ENCODE data around the gene ATP8A2.
"Not testable (repeated sequence)": the region's sequence is repeated elsewhere in the genome, so short reads cannot be mapped to it uniquely, and the experiment has no call there.

Gene ATP8A2

GRCh38 chr13:25771202-25771601 is 399.4 kb downstream of the ATP8A2 start:
- TF ChIP-seq CTCF (IDR thresholded peaks at IDR 0.05; ENCODE audit: insufficient read depth, low read length, poor library complexity, severe bottlenecking) = no peak
- no peak overlapping the region for H3K4me3 ChIP-seq (replicated peaks; ENCODE audit: low read depth, low read length)
- no peaks in the 10 kb centered on the region for H3K36me3 ChIP-seq (ENCODE audit: control insufficient read depth, insufficient read depth, low read length)
- DNase-seq (ENCODE audit: extremely low read depth, insufficient read length) = no peak
- no peaks in the 10 kb centered on the region for H3K27me3 ChIP-seq (replicated peaks; ENCODE audit: control insufficient read depth, insufficient read depth, low read length)

GRCh38 chr13:25771641-25772478 is 400.1 kb downstream of the ATP8A2 start:
- TF ChIP-seq CTCF (IDR thresholded peaks at IDR 0.05; ENCODE audit: insufficient read depth, low read length, poor library complexity, severe bottlenecking) = no peak
- no peak overlapping the region for H3K4me3 ChIP-seq (replicated peaks; ENCODE audit: low read depth, low read length)
- H3K27me3 ChIP-seq (replicated peaks; ENCODE audit: control insufficient read depth, insufficient read depth, low read length) = no peaks in the 10 kb centered on the region
- no peaks in the 10 kb centered on the region for H3K36me3 ChIP-seq (ENCODE audit: control insufficient read depth, insufficient read depth, low read length)
- DNase-seq (ENCODE audit: extremely low read depth, insufficient read length) = no peak

- H3K4me3 ChIP-seq (replicated peaks; ENCODE audit: low read depth, low read length); H3K27me3 ChIP-seq (replicated peaks; ENCODE audit: control insufficient read depth, insufficient read depth, low read length); DNase-seq (ENCODE audit: extremely low read depth, insufficient read length); H3K36me3 ChIP-seq (ENCODE audit: control insufficient read depth, insufficient read depth, low read length): not testable (repeated sequence)
These were observed 400.8 kb downstream of the ATP8A2 start for GRCh38 chr13:25772534-25772933.

GRCh38 chr13:25774056-25774455 is 402.3 kb downstream of the ATP8A2 start:
- not testable (repeated sequence) for H3K27me3 ChIP-seq (replicated peaks; ENCODE audit: control insufficient read depth, insufficient read depth, low read length); DNase-seq (ENCODE audit: extremely low read depth, insufficient read length); H3K36me3 ChIP-seq (ENCODE audit: control insufficient read depth, insufficient read depth, low read length); H3K4me3 ChIP-seq (replicated peaks; ENCODE audit: low read depth, low read length)

- Histone ChIP-seq H3K27me3 (replicated peaks; ENCODE audit: control insufficient read depth, insufficient read depth, low read length) (no peaks in the 10 kb centered on the region), H3K4me3 (replicated peaks; ENCODE audit: low read depth, low read length) (no peak overlapping the region), H3K36me3 (ENCODE audit: control insufficient read depth, insufficient read depth, low read length) (no peaks in the 10 kb centered on the region)
- no peak for TF ChIP-seq CTCF (IDR thresholded peaks at IDR 0.05; ENCODE audit: insufficient read depth, low read length, poor library complexity, severe bottlenecking)
- DNase-seq (ENCODE audit: extremely low read depth, insufficient read length) = no peak
These were observed 403.5 kb downstream of the ATP8A2 start for GRCh38 chr13:25775275-25775674.

GRCh38 chr13:25775986-25776385 is 404.2 kb downstream of the ATP8A2 start:
- no peak for TF ChIP-seq CTCF (IDR thresholded peaks at IDR 0.05; ENCODE audit: insufficient read depth, low read length, poor library complexity, severe bottlenecking)
- Histone ChIP-seq H3K27me3 (replicated peaks; ENCODE audit: control insufficient read depth, insufficient read depth, low read length) (no peaks in the 10 kb centered on the region), H3K4me3 (replicated peaks; ENCODE audit: low read depth, low read length) (no peak overlapping the region), H3K36me3 (ENCODE audit: control insufficient read depth, insufficient read depth, low read length) (no peaks in the 10 kb centered on the region)
- no peak for DNase-seq (ENCODE audit: extremely low read depth, insufficient read length)

- TF ChIP-seq CTCF (IDR thresholded peaks at IDR 0.05; ENCODE audit: insufficient read depth, low read length, poor library complexity, severe bottlenecking) = no peak
- Histone ChIP-seq H3K4me3 (replicated peaks; ENCODE audit: low read depth, low read length) (no peak overlapping the region), H3K36me3 (ENCODE audit: control insufficient read depth, insufficient read depth, low read length) (no peaks in the 10 kb centered on the region), H3K27me3 (replicated peaks; ENCODE audit: control insufficient read depth, insufficient read depth, low read length) (no peaks in the 10 kb centered on the region)
- no peak for DNase-seq (ENCODE audit: extremely low read depth, insufficient read length)
These were observed 404.9 kb downstream of the ATP8A2 start for GRCh38 chr13:25776722-25777121.

All from GM06990 (cell line).